HG03103 (cell line): ENCODE results near the gene NFATC1.

ENCODE experiments used
- ATAC-seq: cut with Tn5 transposase; IDR thresholded peaks from one replicate; pipeline ENCODE4 v1.9.1; 2021; ENCODE audit warnings: low read depth; ENCODE audit not compliant: unreplicated experiment

NFATC1 gene

DNA sequence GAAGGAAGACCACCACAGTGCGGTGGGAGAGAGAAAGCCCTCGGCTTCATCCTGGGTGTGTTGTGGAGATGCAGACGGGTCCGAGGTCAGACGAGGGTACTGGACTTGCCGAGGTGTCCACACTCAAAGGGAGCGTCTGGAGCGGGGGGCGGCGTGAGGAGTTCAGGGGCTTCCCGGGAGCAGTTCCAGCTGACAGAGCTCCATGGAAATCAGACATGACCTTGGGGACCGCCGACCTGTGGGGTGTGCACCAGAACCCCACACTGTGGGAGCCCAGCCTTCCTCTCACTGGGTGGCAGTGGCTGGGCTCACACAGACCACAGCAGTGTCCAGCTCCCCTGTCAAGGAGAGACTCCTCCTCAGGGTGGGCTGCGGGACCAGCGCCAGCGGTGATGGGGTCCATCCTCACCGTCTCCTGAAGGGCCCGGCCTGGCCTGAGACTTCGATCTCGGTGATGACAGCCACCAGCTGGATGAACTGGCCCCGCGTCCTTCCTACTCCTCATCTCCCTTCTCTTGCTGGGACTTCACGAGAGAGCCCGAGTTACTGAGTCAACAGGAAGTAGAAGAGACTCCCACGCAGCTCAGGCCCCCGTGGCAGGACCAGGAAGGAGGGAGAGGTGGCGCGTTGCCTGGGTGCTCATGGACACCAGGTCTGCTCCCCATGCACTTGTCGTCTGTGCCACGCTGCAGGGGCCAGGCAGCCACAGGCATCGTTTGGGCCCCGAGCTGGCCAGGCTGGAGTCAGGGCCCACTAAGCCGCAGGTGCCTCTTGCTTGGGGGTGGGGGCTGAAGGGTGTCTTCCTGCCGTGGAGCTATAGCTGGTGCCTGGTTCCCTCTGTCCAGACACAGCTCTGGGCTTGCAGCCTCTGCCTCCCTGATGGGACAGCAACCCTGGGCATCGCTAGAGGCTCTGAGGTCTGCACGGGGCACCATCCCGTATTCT lies 182.0 kb downstream of the NFATC1 start:
- no peak for ATAC-seq

- ATAC-seq, result no peak
Measured at GRCh38 chr18:79578396-79579260, 182.9 kb downstream of the NFATC1 start.
